ENCODE data around the gene NCKAP5L.
A peak's percentile ranks its signal among the peaks of the same experiment; 100 is the strongest.

Gene NCKAP5L

GRCh38 chr12:49821373-49822287 lies 6.6 kb downstream of the NCKAP5L start:
- Mint-ChIP-seq H3K4me3 (no peak overlapping the region), H3K4me1 (ENCODE audit: low read depth) (peaks cover 36% of the 10 kb centered on the region), H3K27me3 (no peaks in the 10 kb centered on the region), H3K9me3 (no peaks in the 10 kb centered on the region), H3K36me3 (ENCODE audit: low read depth) (no peaks in the 10 kb centered on the region), H3K27ac (peak overlapping the region; percentile 76)

GRCh38 chr12:49819786-49820185 lies 8.4 kb downstream of the NCKAP5L start:
- H3K27ac Mint-ChIP-seq: peak overlapping the region; percentile 54
- H3K4me3 Mint-ChIP-seq: no peak overlapping the region
- H3K27me3 Mint-ChIP-seq: no peaks in the 10 kb centered on the region
- H3K4me1 Mint-ChIP-seq (ENCODE audit: low read depth): peaks cover 30% of the 10 kb centered on the region
- H3K9me3 Mint-ChIP-seq: no peaks in the 10 kb centered on the region
- H3K36me3 Mint-ChIP-seq (ENCODE audit: low read depth): peaks cover 4% of the 10 kb centered on the region

DNA sequence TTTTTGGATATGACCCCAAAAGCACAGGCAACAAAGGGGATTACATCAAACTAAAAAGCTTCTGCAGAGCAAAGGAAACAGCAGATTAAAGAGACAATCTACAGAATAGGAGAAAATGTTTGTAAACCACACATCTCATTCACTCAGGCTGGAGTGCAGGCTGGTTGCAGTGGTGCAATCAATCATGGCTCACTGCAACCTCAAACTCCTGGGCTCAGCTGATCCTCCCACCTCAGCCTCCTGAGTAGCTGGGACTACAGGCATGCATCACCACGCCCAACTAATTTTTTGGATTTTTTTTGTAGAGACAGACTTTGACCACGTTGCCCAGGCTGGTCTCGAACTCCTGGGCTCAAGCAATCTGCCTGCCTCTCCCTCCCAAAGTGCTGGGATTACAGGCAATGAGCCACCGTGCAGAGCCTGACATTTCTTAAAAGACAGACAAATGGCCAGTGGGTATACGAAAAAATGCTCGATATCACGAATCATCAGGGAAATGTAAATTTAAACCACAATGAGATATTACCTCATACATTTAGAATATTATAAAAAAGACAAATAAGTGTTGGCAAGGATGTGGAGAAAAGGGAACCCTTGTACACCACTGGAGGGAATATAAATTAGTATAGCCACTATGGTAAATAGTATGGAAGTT lies 9.8 kb downstream of the NCKAP5L start:
- Mint-ChIP-seq H3K9me3 (no peaks in the 10 kb centered on the region), H3K36me3 (ENCODE audit: low read depth) (peaks cover 4% of the 10 kb centered on the region), H3K4me1 (ENCODE audit: low read depth) (peaks cover 30% of the 10 kb centered on the region), H3K27me3 (no peaks in the 10 kb centered on the region), H3K27ac (no peak overlapping the region), H3K4me3 (no peak overlapping the region)

- Mint-ChIP-seq H3K27me3 (no peaks in the 10 kb centered on the region), H3K4me3 (no peak overlapping the region), H3K9me3 (no peaks in the 10 kb centered on the region), H3K36me3 (ENCODE audit: low read depth) (peaks cover 4% of the 10 kb centered on the region), H3K27ac (no peak overlapping the region), H3K4me1 (ENCODE audit: low read depth) (peaks cover 17% of the 10 kb centered on the region)
Measured at GRCh38 chr12:49813131-49813530, 15.1 kb downstream of the NCKAP5L start.

DNA sequence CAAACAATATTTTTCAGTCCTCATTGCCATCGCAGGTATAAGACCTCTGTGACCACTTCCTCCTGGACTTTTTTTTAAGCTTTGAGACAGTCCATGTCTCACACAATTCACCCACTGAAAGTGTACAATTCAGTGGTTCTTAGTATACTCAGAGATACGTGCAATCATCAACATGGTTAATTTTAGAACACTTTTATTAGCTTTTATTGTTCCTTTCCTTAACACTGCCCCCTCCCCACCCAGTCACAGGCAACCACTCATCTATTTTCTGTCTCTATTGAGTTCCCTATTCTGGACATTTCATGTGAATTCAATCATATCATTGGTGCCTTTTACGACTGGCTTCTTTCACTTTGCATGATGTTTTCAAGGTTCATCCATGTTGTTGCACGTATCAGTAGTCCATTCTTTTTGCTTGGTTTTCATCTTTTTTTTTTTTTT lies 16.2 kb downstream of the NCKAP5L start:
- H3K4me1 Mint-ChIP-seq (ENCODE audit: low read depth): peaks cover 13% of the 10 kb centered on the region
- no peaks in the 10 kb centered on the region for H3K9me3 Mint-ChIP-seq
- H3K4me3 Mint-ChIP-seq: no peak overlapping the region
- H3K27me3 Mint-ChIP-seq: no peaks in the 10 kb centered on the region
- H3K27ac Mint-ChIP-seq: no peak overlapping the region
- peaks cover 4% of the 10 kb centered on the region for H3K36me3 Mint-ChIP-seq (ENCODE audit: low read depth)

- H3K27ac Mint-ChIP-seq: no peak overlapping the region
- H3K4me1 Mint-ChIP-seq (ENCODE audit: low read depth): peaks cover 13% of the 10 kb centered on the region
- H3K4me3 Mint-ChIP-seq: no peak overlapping the region
- no peaks in the 10 kb centered on the region for H3K9me3 Mint-ChIP-seq
- H3K27me3 Mint-ChIP-seq: no peaks in the 10 kb centered on the region
- H3K36me3 Mint-ChIP-seq (ENCODE audit: low read depth): peaks cover 4% of the 10 kb centered on the region
Measured at GRCh38 chr12:49811136-49811535, 17.1 kb downstream of the NCKAP5L start.

GRCh38 chr12:49809906-49810389 lies 18.3 kb downstream of the NCKAP5L start:
- Mint-ChIP-seq H3K9me3 (no peaks in the 10 kb centered on the region), H3K4me1 (ENCODE audit: low read depth) (peaks cover 13% of the 10 kb centered on the region), H3K27ac (no peak overlapping the region), H3K4me3 (no peak overlapping the region), H3K36me3 (ENCODE audit: low read depth) (peaks cover 6% of the 10 kb centered on the region), H3K27me3 (no peaks in the 10 kb centered on the region)

- no peaks in the 10 kb centered on the region for H3K27me3 Mint-ChIP-seq
- H3K4me1 Mint-ChIP-seq (ENCODE audit: low read depth): peaks cover 13% of the 10 kb centered on the region
- H3K9me3 Mint-ChIP-seq: no peaks in the 10 kb centered on the region
- H3K36me3 Mint-ChIP-seq (ENCODE audit: low read depth): peaks cover 7% of the 10 kb centered on the region
- H3K4me3 Mint-ChIP-seq: no peak overlapping the region
- no peak overlapping the region for H3K27ac Mint-ChIP-seq
Measured at GRCh38 chr12:49809381-49809905, 18.8 kb downstream of the NCKAP5L start.

GRCh38 chr12:49808686-49809380 lies 19.4 kb downstream of the NCKAP5L start:
- peaks cover 7% of the 10 kb centered on the region for H3K36me3 Mint-ChIP-seq (ENCODE audit: low read depth)
- no peak overlapping the region for H3K4me3 Mint-ChIP-seq
- H3K27me3 Mint-ChIP-seq: no peaks in the 10 kb centered on the region
- no peaks in the 10 kb centered on the region for H3K9me3 Mint-ChIP-seq
- peaks cover 13% of the 10 kb centered on the region for H3K4me1 Mint-ChIP-seq (ENCODE audit: low read depth)
- H3K27ac Mint-ChIP-seq: no peak overlapping the region

DNA sequence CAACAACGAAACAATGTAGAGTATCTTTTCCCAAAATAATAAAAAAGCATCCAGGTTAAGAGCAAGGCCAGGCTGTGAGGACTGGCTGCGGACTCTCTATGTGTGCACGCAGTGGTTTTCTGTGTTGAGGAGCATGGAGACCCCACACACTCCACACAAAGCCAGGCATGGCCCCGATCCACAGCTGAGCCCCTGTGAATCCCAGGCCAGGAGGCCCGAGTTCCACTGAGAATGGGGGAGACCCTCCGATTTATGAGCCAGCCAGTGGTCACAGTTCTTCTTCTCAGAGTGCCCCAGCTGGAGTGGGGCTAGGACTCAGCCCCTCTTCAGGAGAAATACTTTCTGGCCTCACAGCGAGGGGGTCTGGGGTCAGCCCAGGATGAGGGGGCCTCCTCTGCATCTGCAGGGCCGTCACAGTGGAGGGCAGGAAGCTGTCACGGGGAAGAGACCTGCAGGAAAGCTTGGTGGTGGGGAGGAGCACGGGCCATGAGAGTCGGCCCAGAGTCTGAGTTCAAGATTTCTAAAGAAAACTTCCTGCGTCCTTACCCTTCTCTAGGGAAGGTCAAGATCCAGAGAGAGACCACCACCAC lies 20.1 kb downstream of the NCKAP5L start:
- peaks cover 11% of the 10 kb centered on the region for H3K4me1 Mint-ChIP-seq (ENCODE audit: low read depth)
- H3K27me3 Mint-ChIP-seq: no peaks in the 10 kb centered on the region
- H3K27ac Mint-ChIP-seq: no peak overlapping the region
- peaks cover 7% of the 10 kb centered on the region for H3K36me3 Mint-ChIP-seq (ENCODE audit: low read depth)
- no peak overlapping the region for H3K4me3 Mint-ChIP-seq
- no peaks in the 10 kb centered on the region for H3K9me3 Mint-ChIP-seq

DNA sequence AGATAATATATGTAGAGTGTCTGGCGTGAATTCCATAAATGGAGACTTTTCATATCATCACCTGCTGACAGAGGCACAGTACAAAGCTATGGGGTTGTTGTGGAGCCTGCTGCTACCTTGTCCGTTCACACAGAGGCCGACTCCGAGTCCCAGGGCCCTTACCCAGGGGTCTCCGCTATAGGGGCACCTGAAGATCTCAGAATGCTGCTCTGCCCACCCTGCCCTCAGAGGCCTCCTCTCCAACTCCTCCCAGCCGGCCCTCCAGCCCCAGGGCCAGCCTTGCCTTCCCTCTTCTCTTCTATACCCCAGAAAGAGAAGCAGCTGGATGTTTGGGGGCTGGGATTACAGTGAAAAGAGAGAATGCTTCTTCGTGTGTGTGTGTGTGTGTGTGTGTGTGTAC lies 21.3 kb downstream of the NCKAP5L start:
- Mint-ChIP-seq H3K36me3 (ENCODE audit: low read depth) (peaks cover 7% of the 10 kb centered on the region), H3K4me3 (no peak overlapping the region), H3K27me3 (no peaks in the 10 kb centered on the region), H3K27ac (no peak overlapping the region), H3K9me3 (no peaks in the 10 kb centered on the region), H3K4me1 (ENCODE audit: low read depth) (peaks cover 5% of the 10 kb centered on the region)

GRCh38 chr12:49806321-49806813 lies 21.8 kb downstream of the NCKAP5L start:
- no peaks in the 10 kb centered on the region for H3K27me3 Mint-ChIP-seq
- no peak overlapping the region for H3K4me3 Mint-ChIP-seq

DNA sequence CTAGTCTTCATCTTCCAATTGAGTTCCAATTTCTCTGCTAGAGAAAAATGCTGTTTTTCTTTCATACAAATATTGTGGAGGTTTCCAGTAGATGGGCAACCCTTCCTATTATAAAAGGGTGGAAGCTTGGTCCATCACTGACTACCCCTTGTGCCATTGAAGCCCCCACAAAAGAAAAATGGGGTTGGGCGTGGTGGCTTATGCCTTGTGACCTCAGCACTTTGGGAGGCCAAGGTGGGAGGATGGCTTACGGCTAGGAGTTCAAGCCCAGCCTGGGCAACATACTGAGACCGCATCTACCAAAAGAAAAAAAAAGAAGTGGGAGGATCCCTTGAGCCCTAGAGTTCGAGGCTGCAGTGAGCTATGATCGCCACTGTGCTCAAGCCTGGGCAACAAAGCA lies 22.8 kb downstream of the NCKAP5L start:
- Mint-ChIP-seq H3K27me3 (no peaks in the 10 kb centered on the region), H3K4me3 (no peak overlapping the region)

More at GRCh38 chr12:49806321-49806813, 21.8 kb downstream of the NCKAP5L start:
- Mint-ChIP-seq H3K4me1 (ENCODE audit: low read depth) (no peaks in the 10 kb centered on the region), H3K9me3 (no peaks in the 10 kb centered on the region), H3K36me3 (ENCODE audit: low read depth) (peaks cover 7% of the 10 kb centered on the region), H3K27ac (no peak overlapping the region)

DNA sequence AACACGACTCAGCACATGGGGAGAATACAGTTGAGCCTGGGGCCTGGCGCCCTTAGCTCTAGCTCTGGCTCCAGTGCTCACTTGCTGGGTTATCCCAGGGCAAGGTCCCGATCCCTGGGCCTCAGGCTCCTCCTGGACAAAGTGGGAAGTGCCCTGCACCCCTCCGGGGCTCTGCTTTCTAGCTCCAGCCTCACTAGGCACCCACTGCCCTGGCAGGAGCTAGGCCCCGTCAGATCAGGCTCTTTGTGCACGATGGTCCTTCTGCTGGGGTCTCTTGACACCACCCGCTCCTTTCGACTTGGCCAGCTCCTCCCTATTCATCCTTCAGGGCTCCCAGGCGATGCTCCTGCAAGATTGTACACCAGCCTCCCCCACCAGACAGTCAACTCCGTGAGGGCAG lies 23.4 kb downstream of the NCKAP5L start:
- Mint-ChIP-seq H3K27ac (no peak overlapping the region), H3K9me3 (no peaks in the 10 kb centered on the region), H3K4me3 (no peak overlapping the region), H3K36me3 (ENCODE audit: low read depth) (peaks cover 7% of the 10 kb centered on the region), H3K27me3 (no peaks in the 10 kb centered on the region), H3K4me1 (ENCODE audit: low read depth) (no peaks in the 10 kb centered on the region)

More for the DNA sequence above, 22.8 kb downstream of the NCKAP5L start:
- Mint-ChIP-seq H3K27ac (no peak overlapping the region), H3K4me1 (ENCODE audit: low read depth) (no peaks in the 10 kb centered on the region), H3K9me3 (no peaks in the 10 kb centered on the region), H3K36me3 (ENCODE audit: low read depth) (peaks cover 7% of the 10 kb centered on the region)
